SH-SY5Y (cell line): Measurements from ENCODE around the gene TYMP.

Experiments used
- GATA2 ChIP-seq: IDR thresholded peaks from 2 replicates; pipeline ENCODE4 v1.6.1; 2011; ENCODE audit warnings: mild to moderate bottlenecking, low read depth, low read length
- GATA3 ChIP-seq: IDR thresholded peaks from 2 replicates; pipeline ENCODE4 v1.6.1; 2011; ENCODE audit warnings: low read depth, mild to moderate bottlenecking, low read length, moderate library complexity

DNA sequence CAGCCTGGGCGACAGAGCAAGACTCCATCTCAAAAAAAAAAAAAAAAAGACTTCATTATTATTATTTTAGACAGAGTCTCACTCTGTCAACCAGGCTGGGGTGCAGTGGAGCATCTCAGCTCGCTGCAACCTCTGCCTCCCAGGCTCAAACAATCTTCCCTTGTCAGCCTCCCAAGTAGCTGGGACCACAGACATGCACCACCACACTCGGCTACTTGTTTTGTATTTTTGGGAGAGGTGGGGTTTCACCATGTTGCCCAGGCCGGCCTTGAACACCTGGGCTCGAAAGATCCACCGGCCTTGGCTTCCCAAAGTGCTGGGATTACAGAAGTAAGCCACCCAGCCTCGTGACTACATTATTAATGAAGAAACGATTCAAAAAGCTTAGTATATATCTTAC is 5.3 kb upstream of the TYMP start:
- TF ChIP-seq GATA2 (no peak), GATA3 (no peak)
